IMR-90 (cell line): Measurements from ENCODE around the gene TRAT1. TPM values are rescaled to one million over a fixed set of nuclear protein-coding genes. Genes with fewer than 3 reads are reported as not detected.

Experiments used
- ATAC-seq: fragments of 200-7000 bp; cut with Tn5 transposase; 2 replicates; pipeline ENCODE4 v1.9.1; 2020; ENCODE audit warnings: low read depth, mild to moderate bottlenecking, moderate library complexity
- BruUV-seq: library from RNA; stranded (reverse); fragments of 400-500 nt; replicated peaks from 2 replicates; lab custom pipeline; 2021; lab: Mats Ljungman, UMichigan
- CTCF ChIA-PET: fragments of 300-600 bp; formaldehyde crosslinking; extraction: SDS; loops from one replicate; lab custom pipeline; 2021; ENCODE audit warnings: antibody characterized with exemption; lab: Yijun Ruan, JAX
- POLR2A ChIA-PET: fragments of 300-600 bp; sonication (Branson Sonifier 250); formaldehyde crosslinking; loops from one replicate; lab custom pipeline; 2022; ENCODE audit warnings: antibody characterized with exemption; ENCODE audit not compliant: unreplicated experiment; lab: Charles Lee
- DNase-seq: peaks from one replicate; pipeline ENCODE4 v3.0.0; 2013
- H2AFZ ChIP-seq: replicated peaks from 2 replicates; pipeline ENCODE3; 2013; ENCODE audit warnings: low read length, mild to moderate bottlenecking; ENCODE audit not compliant: poor library complexity
- H2AK5ac ChIP-seq: 2 replicates; pipeline ENCODE4 v1.6.1; 2013; ENCODE audit warnings: low read depth, low read length, inconsistent platforms
- H2AK9ac ChIP-seq: replicated peaks from 2 replicates; pipeline ENCODE3; 2013; ENCODE audit warnings: mild to moderate bottlenecking, low read depth, low read length, moderate library complexity; ENCODE audit not compliant: poor library complexity
- H2BK120ac ChIP-seq: 2 replicates; pipeline ENCODE4 v1.6.1; 2013; ENCODE audit warnings: low read depth, low read length, inconsistent platforms
- H2BK15ac ChIP-seq: 3 replicates; pipeline ENCODE4 v1.6.1; 2013; ENCODE audit warnings: low read depth, low read length, inconsistent platforms
- H2BK20ac ChIP-seq: 2 replicates; pipeline ENCODE4 v1.6.1; 2013; ENCODE audit warnings: low read depth, mild to moderate bottlenecking, inconsistent platforms, low read length, moderate library complexity
- H2BK5ac ChIP-seq: 2 replicates; pipeline ENCODE4 v1.6.1; 2013; ENCODE audit warnings: mild to moderate bottlenecking, low read depth, low read length, inconsistent platforms; ENCODE audit not compliant: poor library complexity, severe bottlenecking
- H3K14ac ChIP-seq: replicated peaks from 2 replicates; pipeline ENCODE4 v1.6.1; 2013; ENCODE audit warnings: low read depth, low read length, inconsistent platforms
- H3K18ac ChIP-seq: 2 replicates; pipeline ENCODE4 v1.6.1; 2013; ENCODE audit warnings: low read depth, low read length, control low read depth
- H3K23ac ChIP-seq: 2 replicates; pipeline ENCODE4 v1.6.1; 2013; ENCODE audit warnings: low read depth, low read length, inconsistent platforms
- H3K27ac ChIP-seq: 2 replicates; pipeline ENCODE4 v1.5.1; 2013; ENCODE audit warnings: mild to moderate bottlenecking, control low read depth, low read length; ENCODE audit not compliant: insufficient read depth
- H3K27me3 ChIP-seq: 2 replicates; pipeline ENCODE4 v1.6.1; 2013; ENCODE audit warnings: low read length; ENCODE audit not compliant: control insufficient read depth, insufficient read depth
- H3K36me3 ChIP-seq: 2 replicates; pipeline ENCODE4 v1.6.1; 2013; ENCODE audit warnings: low read length, mixed read lengths; ENCODE audit not compliant: control insufficient read depth, insufficient read depth
- H3K4ac ChIP-seq: 2 replicates; pipeline ENCODE4 v1.6.1; 2013; ENCODE audit warnings: low read depth, low read length, inconsistent platforms
- H3K4me1 ChIP-seq: 2 replicates; pipeline ENCODE4 v1.6.1; 2013; ENCODE audit warnings: low read length, mixed read lengths; ENCODE audit not compliant: control insufficient read depth, insufficient read depth
- H3K4me2 ChIP-seq: 2 replicates; pipeline ENCODE4 v1.6.1; 2013; ENCODE audit warnings: low read depth, mild to moderate bottlenecking, control low read depth, low read length, moderate library complexity
- H3K4me3 ChIP-seq: 2 replicates; pipeline ENCODE4 v1.5.1; 2013; ENCODE audit warnings: low read depth, mild to moderate bottlenecking, control low read depth, low read length, moderate library complexity; ENCODE audit not compliant: insufficient read depth
- H3K56ac ChIP-seq: 2 replicates; pipeline ENCODE4 v1.6.1; 2013; ENCODE audit warnings: low read length, inconsistent platforms; ENCODE audit not compliant: insufficient read depth; ENCODE audit errors: extremely low read depth
- H3K79me1 ChIP-seq, 2 experiments: 2 replicates each; pipeline ENCODE4 v1.6.1; 2013; ENCODE audit warnings: low read length in 2 of 2, inconsistent platforms in 1 of 2, low read depth in 1 of 2
- H3K9ac ChIP-seq: 2 replicates; pipeline ENCODE4 v1.6.1; 2013; ENCODE audit warnings: low read depth, low read length, control low read depth
- H3K9me1 ChIP-seq: 2 replicates; pipeline ENCODE4 v1.6.1; 2013; ENCODE audit warnings: low read length, inconsistent platforms; ENCODE audit not compliant: insufficient read depth
- H3K9me3 ChIP-seq: 2 replicates; pipeline ENCODE4 v1.6.1; 2013; ENCODE audit warnings: low read length; ENCODE audit not compliant: control insufficient read depth, insufficient read depth
- H4K20me1 ChIP-seq: 2 replicates; pipeline ENCODE4 v1.6.1; 2013; ENCODE audit warnings: low read length, inconsistent platforms; ENCODE audit not compliant: insufficient read depth
- H4K5ac ChIP-seq: 2 replicates; pipeline ENCODE4 v1.6.1; 2013; ENCODE audit warnings: mild to moderate bottlenecking, low read depth, low read length, control low read depth
- H4K8ac ChIP-seq, 2 experiments: 2 replicates each; pipeline ENCODE4 v1.6.1; 2013; ENCODE audit warnings: low read depth in 2 of 2, low read length in 2 of 2, control low read depth in 1 of 2, inconsistent platforms in 1 of 2
- H4K91ac ChIP-seq: 2 replicates; pipeline ENCODE4 v1.6.1; 2013; ENCODE audit warnings: low read depth, low read length, inconsistent platforms; ENCODE audit not compliant: insufficient read depth
- RAD21 ChIP-seq: IDR thresholded peaks from 2 replicates; pipeline ENCODE4 v1.6.1; 2012; ENCODE audit warnings: low read length, improper control_type of control experiment
- WGBS, 2 experiments: methylation state at CpG; one replicate each; pipeline versions ENCODE4 v1.1.5 to v1.1.7; 2013; ENCODE audit warnings: missing lambda C conversion rate in 2 of 2; ENCODE audit not compliant: insufficient read length in 1 of 2; ENCODE audit errors: extremely low coverage in 2 of 2; 5-methylcytosine and 5-hydroxymethylcytosine counted together
- dilution Hi-C: fragments of 300-500 bp; cut with HindIII; formaldehyde crosslinking; loops from one replicate; pipeline ENCODE4 v1.14.3; 2018; ENCODE audit warnings: low sequenced_read_pairs; ENCODE audit not compliant: unreplicated experiment
- in situ Hi-C: fragments of 300-500 bp; cut with MboI; formaldehyde crosslinking; loops from 3 replicates; pipeline ENCODE4 v1.14.3; 2019; ENCODE audit warnings: low sequenced_read_pairs, inconsistent platforms, mixed read lengths
- intact Hi-C: fragments of 100-400 bp; cut with micrococcal nuclease; formaldehyde crosslinking; loops from 2 replicates; pipeline ENCODE4 v1.10.0; 2022
- polyA plus RNA-seq, 3 experiments: library from polyadenylated mRNA; depleted of rRNA; stranded (reverse); fragments of >200 nt; gene quantifications; 2 replicates each; pipeline ENCODE4 v1.2.3, GENCODE V29; 2012; ENCODE audit warnings: low replicate concordance in 1 of 3
- total RNA-seq: library from RNA; depleted of rRNA; stranded (reverse); fragments of >200 nt; gene quantifications from 2 replicates; pipeline ENCODE4 v1.2.3, GENCODE V29; 2012

TRAT1 gene
- total and polyA plus RNA-seq, 2 of the 4 experiments (the other 2 are of a cell fraction): not detected

- no peaks in the 10 kb centered on the region for H4K20me1 ChIP-seq
- H3K4me1 ChIP-seq: no peaks in the 10 kb centered on the region
- no peak overlapping the region for H4K5ac ChIP-seq
- no peak overlapping the region for H3K56ac ChIP-seq
- no peak overlapping the region for H2BK5ac ChIP-seq
- no peak overlapping the region for H3K14ac ChIP-seq
- POLR2A ChIA-PET: no interaction called here
- WGBS, 2 experiments: no CpG with 5 or more reads among the region's 2 CpGs
- no peak overlapping the region for H2BK120ac ChIP-seq
- no peaks in the 10 kb centered on the region for H3K36me3 ChIP-seq
- CTCF ChIA-PET: interaction anchor here (0.5 to 0.7 kb wide), 3 partner anchors 83 to 667 kb away, joined by 3 to 7 read pairs (median 3); no protein-coding TSS in a partner anchor
- no peak overlapping the region for H2BK15ac ChIP-seq
- no peak overlapping the region for H3K4me2 ChIP-seq
- H3K4ac ChIP-seq: no peak overlapping the region
- H3K23ac ChIP-seq: no peak overlapping the region
- H3K9me3 ChIP-seq: no peaks in the 10 kb centered on the region
- in situ Hi-C loops: loop anchor here (25.0 kb wide), 1 partner anchor 100 kb away; no protein-coding TSS in a partner anchor
- H4K91ac ChIP-seq: no peak overlapping the region
- TF ChIP-seq RAD21: no peak
- H2AK5ac ChIP-seq: no peak overlapping the region
- H3K27me3 ChIP-seq: no peaks in the 10 kb centered on the region
- H3K9ac ChIP-seq: no peak overlapping the region
- ATAC-seq (no peak), DNase-seq (no peak)
- BruUV-seq: no TSS peak
- dilution Hi-C loops: no loop called here
- intact Hi-C loops: no loop called here
- H2BK20ac ChIP-seq: no peak overlapping the region
- no peak overlapping the region for H2AFZ ChIP-seq
- no peak overlapping the region for H2AK9ac ChIP-seq
- no peaks in the 10 kb centered on the region for H3K79me1 ChIP-seq
- no peak overlapping the region for H3K4me3 ChIP-seq
- no peaks in the 10 kb centered on the region for H3K9me1 ChIP-seq
- no peak overlapping the region for H3K27ac ChIP-seq
- no peak overlapping the region for H3K18ac ChIP-seq
- H4K8ac ChIP-seq: no peak overlapping the region
Measured at GRCh38 chr3:108887777-108888176, 65.2 kb downstream of the TRAT1 start.
